Measurements from ENCODE around the gene CYB561A3. TPM values are rescaled to one million over a fixed set of nuclear protein-coding genes. Genes with fewer than 3 reads are reported as not detected.

CYB561A3 gene
- total and polyA plus RNA-seq, 2 of the 13 experiments (the other 11 are each of a cell fraction or from before 2014, with no cell fraction given), result 11.4 to 14.9 TPM

- TF ChIP-seq ZNF451 (CRISPR knock-in tag; IDR thresholded peaks at IDR 0.05), result no peak; the same call in 1 of the 2 replicates
- TF ChIP-seq CENPX (CRISPR knock-in tag; IDR thresholded peaks at IDR 0.05), result no peak
- no peak; the same call in 1 of the 2 replicates for TF ChIP-seq RORA (CRISPR knock-in tag; IDR thresholded peaks at IDR 0.05)
- TF ChIP-seq NR2C2 (CRISPR knock-in tag; IDR thresholded peaks at IDR 0.05; ENCODE audit: borderline replicate concordance), result no peak
- TF ChIP-seq, protein P1, sequence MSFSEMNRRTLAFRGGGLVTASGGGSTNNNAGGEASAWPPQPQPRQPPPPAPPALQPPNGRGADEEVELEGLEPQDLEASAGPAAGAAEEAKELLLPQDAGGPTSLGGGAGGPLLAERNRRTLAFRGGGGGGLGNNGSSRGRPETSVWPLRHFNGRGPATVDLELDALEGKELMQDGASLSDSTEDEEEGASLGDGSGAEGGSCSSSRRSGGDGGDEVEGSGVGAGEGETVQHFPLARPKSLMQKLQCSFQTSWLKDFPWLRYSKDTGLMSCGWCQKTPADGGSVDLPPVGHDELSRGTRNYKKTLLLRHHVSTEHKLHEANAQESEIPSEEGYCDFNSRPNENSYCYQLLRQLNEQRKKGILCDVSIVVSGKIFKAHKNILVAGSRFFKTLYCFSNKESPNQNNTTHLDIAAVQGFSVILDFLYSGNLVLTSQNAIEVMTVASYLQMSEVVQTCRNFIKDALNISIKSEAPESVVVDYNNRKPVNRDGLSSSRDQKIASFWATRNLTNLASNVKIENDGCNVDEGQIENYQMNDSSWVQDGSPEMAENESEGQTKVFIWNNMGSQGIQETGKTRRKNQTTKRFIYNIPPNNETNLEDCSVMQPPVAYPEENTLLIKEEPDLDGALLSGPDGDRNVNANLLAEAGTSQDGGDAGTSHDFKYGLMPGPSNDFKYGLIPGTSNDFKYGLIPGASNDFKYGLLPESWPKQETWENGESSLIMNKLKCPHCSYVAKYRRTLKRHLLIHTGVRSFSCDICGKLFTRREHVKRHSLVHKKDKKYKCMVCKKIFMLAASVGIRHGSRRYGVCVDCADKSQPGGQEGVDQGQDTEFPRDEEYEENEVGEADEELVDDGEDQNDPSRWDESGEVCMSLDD (CRISPR knock-in tag; IDR thresholded peaks at IDR 0.05; ENCODE audit: borderline replicate concordance), result no peak
- TF ChIP-seq ZNF350 (CRISPR knock-in tag; IDR thresholded peaks at IDR 0.05; ENCODE audit: borderline replicate concordance, low read depth), result peak; percentile 38; the same call in 1 of the 2 replicates
- no peak for TF ChIP-seq HCFC1 (IDR thresholded peaks at IDR 0.05; ENCODE audit: low read depth, low read length)
- TF ChIP-seq ELF3 (CRISPR knock-in tag; IDR thresholded peaks at IDR 0.05), result peak; percentile 39
- TF ChIP-seq ZNF614 (CRISPR knock-in tag; IDR thresholded peaks at IDR 0.05; ENCODE audit: borderline replicate concordance), result no peak
- TF ChIP-seq GTF2F1 (IDR thresholded peaks at IDR 0.05; ENCODE audit: low read length), result 0 out of 2 replicates have a peak, but pooled peaks have one; percentile 58
- peak; percentile 56; the same call in 1 of the 2 replicates for TF ChIP-seq ERF (CRISPR knock-in tag; IDR thresholded peaks at IDR 0.05)
- TF ChIP-seq HNRNPL (IDR thresholded peaks at IDR 0.05; ENCODE audit: low read depth, low read length), result no peak
- TF ChIP-seq ZNF484 (CRISPR knock-in tag; IDR thresholded peaks at IDR 0.05; ENCODE audit: borderline replicate concordance, low read depth), result no peak
- TF ChIP-seq U2AF1 (optimal IDR thresholded peaks at IDR 0.05; ENCODE audit: low read depth, low read length), result no peak
- TF ChIP-seq, protein P2, sequence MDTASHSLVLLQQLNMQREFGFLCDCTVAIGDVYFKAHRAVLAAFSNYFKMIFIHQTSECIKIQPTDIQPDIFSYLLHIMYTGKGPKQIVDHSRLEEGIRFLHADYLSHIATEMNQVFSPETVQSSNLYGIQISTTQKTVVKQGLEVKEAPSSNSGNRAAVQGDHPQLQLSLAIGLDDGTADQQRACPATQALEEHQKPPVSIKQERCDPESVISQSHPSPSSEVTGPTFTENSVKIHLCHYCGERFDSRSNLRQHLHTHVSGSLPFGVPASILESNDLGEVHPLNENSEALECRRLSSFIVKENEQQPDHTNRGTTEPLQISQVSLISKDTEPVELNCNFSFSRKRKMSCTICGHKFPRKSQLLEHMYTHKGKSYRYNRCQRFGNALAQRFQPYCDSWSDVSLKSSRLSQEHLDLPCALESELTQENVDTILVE (CRISPR knock-in tag; IDR thresholded peaks at IDR 0.05), result peak; percentile 35; the same call in 1 of the 2 replicates
- TF ChIP-seq ZNF776 (CRISPR knock-in tag; IDR thresholded peaks at IDR 0.05), result no peak
- TF ChIP-seq, protein P3, sequence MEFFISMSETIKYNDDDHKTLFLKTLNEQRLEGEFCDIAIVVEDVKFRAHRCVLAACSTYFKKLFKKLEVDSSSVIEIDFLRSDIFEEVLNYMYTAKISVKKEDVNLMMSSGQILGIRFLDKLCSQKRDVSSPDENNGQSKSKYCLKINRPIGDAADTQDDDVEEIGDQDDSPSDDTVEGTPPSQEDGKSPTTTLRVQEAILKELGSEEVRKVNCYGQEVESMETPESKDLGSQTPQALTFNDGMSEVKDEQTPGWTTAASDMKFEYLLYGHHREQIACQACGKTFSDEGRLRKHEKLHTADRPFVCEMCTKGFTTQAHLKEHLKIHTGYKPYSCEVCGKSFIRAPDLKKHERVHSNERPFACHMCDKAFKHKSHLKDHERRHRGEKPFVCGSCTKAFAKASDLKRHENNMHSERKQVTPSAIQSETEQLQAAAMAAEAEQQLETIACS (CRISPR knock-in tag; IDR thresholded peaks at IDR 0.05), result no peak
- 0 out of 2 replicates have a peak, but pooled peaks have one; percentile 36 for TF ChIP-seq POGK (CRISPR knock-in tag; conservative IDR thresholded peaks at IDR 0.05)
- TF ChIP-seq, protein P4, sequence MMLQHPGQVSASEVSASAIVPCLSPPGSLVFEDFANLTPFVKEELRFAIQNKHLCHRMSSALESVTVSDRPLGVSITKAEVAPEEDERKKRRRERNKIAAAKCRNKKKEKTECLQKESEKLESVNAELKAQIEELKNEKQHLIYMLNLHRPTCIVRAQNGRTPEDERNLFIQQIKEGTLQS (CRISPR knock-in tag; IDR thresholded peaks at IDR 0.05), result peak; percentile 76; the same call in 1 of the 2 replicates
- TF ChIP-seq ZNF879 (CRISPR knock-in tag; IDR thresholded peaks at IDR 0.05), result no peak
- TF ChIP-seq ZNF207 (IDR thresholded peaks at IDR 0.05; ENCODE audit: borderline replicate concordance), result no peak
Measured at GRCh38 chr11:61334434-61335354, 27.0 kb downstream of the CYB561A3 start (continued).

Data from HepG2 (cell line).